Suprapubic skin (tissue), 4 donors: ENCODE data around the gene CEP131.

Experiments used
- CTCF ChIP-seq, 2 donors: fragments of 200-600 bp in 1 of 2; fragments of 450-650 bp in 1 of 2; sonication (generic) in 1 of 2; IDR thresholded peaks; one replicate each; pipeline ENCODE4 v1.5.1; 2016 to 2019; ENCODE audit warnings: antibody characterized with exemption in 2 of 2, mild to moderate bottlenecking in 1 of 2, moderate library complexity in 1 of 2
- EP300 ChIP-seq: sonication (generic); formaldehyde crosslinking; IDR thresholded peaks from one replicate; pipeline ENCODE4 v1.6.1; 2017; ENCODE audit warnings: antibody characterized with exemption
- POLR2A ChIP-seq, 2 donors: fragments of 450-650 bp; IDR thresholded peaks; one replicate each; pipeline ENCODE4 v1.6.1; 2017; ENCODE audit warnings: antibody characterized with exemption in 2 of 2, mild to moderate bottlenecking in 2 of 2, moderate library complexity in 2 of 2
- POLR2AphosphoS5 ChIP-seq, 3 donors: sonication (generic); formaldehyde crosslinking; IDR thresholded peaks; one replicate each; pipeline ENCODE4 v1.6.1; 2017; ENCODE audit warnings: antibody characterized with exemption in 3 of 3

DNA sequence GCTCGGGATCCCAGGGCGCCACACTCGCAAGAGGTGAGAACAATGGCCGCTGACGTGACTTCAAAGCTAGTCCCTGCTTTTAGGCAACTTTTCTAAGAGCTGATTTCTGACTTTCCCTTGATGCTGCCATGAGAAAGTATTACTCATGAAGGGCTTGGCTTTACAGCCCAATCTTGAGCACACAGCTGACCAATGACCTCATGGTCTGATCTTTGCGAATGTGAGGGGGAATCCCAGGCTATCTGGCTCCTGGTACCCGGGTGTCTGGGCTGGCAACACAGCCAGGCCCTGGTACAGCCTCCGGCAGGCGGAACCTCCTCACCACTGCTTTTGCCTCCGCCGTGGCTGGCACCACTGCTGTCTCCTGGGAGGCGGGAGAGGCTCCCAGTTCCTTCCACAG, 33.9 kb upstream of the CEP131 start:
- no peak for TF ChIP-seq CTCF (IDR thresholded peaks at IDR 0.05)
- no peak for TF ChIP-seq POLR2A (IDR thresholded peaks at IDR 0.05)
- TF ChIP-seq EP300 = no peak
- no peak for TF ChIP-seq POLR2AphosphoS5 (IDR thresholded peaks at IDR 0.05)
